OCI-LY3 (cell line): ENCODE results near the gene ANK3.

ENCODE experiments used
- CTCF ChIP-seq: fragments of 200-600, 300-600 bp; sonication (generic); IDR thresholded peaks from 2 replicates; pipeline ENCODE4 v1.5.1; 2014; ENCODE audit warnings: antibody characterized with exemption, low read length, low read depth
- EZH2phosphoT487 ChIP-seq: fragments of 200-600 bp; shearing (Covaris generic); IDR thresholded peaks from 2 replicates; pipeline ENCODE4 v1.6.1; 2018; ENCODE audit warnings: antibody characterized with exemption, mixed run types, low read depth

DNA sequence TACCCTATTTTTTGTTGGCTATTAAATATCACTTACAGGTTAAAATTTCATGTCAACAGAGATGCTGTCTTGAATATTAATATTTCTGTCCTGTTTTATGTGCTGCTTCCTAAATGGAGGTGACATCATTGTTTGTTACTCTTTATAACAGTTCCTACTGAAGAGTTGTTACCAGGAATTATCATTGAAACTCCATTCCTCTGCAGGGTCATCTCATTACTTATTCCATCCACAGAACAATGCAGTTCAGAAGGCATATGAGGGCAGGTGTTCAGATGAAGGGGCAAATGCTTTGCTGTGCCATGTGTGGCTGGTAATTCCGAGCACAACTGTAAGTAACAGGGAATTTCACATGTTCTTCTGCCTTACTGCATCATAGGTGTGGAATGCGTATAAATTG lies 113.4 kb downstream of the ANK3 start:
- TF ChIP-seq CTCF (no peak), EZH2phosphoT487 (no peak)
